ENCODE measurements around the gene FGD5.
A peak's percentile ranks its signal among the peaks of the same experiment; 100 is the strongest.

Gene FGD5

DNA sequence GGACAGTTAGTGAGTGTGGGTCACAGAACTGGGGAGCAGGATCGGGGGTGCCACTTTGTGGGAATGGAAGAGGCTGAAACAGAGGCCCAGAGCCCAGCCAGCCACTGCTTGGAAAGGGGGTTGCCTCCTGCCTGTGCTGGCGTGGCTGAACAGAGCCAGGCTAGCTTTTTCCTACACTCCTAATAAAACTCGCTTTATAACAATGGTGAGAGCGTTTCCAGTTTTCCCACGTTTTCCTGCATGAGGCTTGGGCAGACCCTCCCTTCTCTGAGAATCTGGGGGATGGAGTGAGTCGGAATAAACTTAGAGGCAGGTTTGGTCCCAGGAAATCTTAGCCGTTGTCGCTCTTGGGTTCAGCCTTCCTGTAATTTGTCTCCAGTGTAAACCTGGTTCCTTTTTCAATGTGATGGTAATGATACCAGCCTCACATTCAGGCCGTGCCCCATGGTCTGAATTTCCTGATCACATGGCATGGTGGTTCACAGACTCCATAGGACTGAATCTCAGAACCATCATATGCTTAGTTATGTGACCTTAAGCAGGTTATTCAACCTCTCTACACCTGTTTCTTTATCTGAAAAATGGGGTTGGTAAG, 6.5 kb upstream of the FGD5 start:
- no peak overlapping the region for H2BK5ac ChIP-seq (ENCODE audit: low read length)
- WGBS, 2 donors (ENCODE audit: extremely low coverage in 2 of 2, insufficient read length in 2 of 2, insufficient replicate concordance in 1 of 2) = no CpG with 5 or more reads among the region's 9 CpGs
- no peak overlapping the region for H3K4me2 ChIP-seq (ENCODE audit: insufficient read depth, low read length, poor library complexity, severe bottlenecking)
- H3K9me3 ChIP-seq (replicated peaks in 1 of 2; ENCODE audit: control insufficient read depth in 2 of 2, insufficient read depth in 1 of 2, low read depth in 1 of 2, low read length in 2 of 2) = no peaks in the 10 kb centered on the region
- no peaks in the 10 kb centered on the region for H3K36me3 ChIP-seq (replicated peaks in 1 of 2; ENCODE audit: control insufficient read depth in 2 of 2, insufficient read depth in 2 of 2, low read length in 2 of 2)
- no peak overlapping the region for H3K23ac ChIP-seq (ENCODE audit: low read depth, low read length, poor library complexity)
- no peak for DNase-seq (ENCODE audit: low spot score)
- H2BK120ac ChIP-seq (ENCODE audit: low read depth, low read length) = no peak overlapping the region
- H2BK12ac ChIP-seq (ENCODE audit: low read length) = no peak overlapping the region
- no peak overlapping the region for H3K14ac ChIP-seq (ENCODE audit: low read length)
- H3K4me1 ChIP-seq (ENCODE audit: control insufficient read depth in 2 of 2, insufficient read depth in 1 of 2, low read depth in 1 of 2, low read length in 2 of 2) = peaks cover 0 to 4% of the 10 kb centered on the region in 2 donors
- no peak overlapping the region for H4K91ac ChIP-seq (ENCODE audit: low read depth, low read length, poor library complexity)
- H2BK15ac ChIP-seq (ENCODE audit: low read length) = no peak overlapping the region
- H3K4me3 ChIP-seq (ENCODE audit: low read length in 2 of 2) = no peak overlapping the region
- no peak overlapping the region for H3K27ac ChIP-seq (replicated peaks; ENCODE audit: low read length)
- H2AFZ ChIP-seq (ENCODE audit: low read length) = no peak overlapping the region
- no peak overlapping the region for H3K4ac ChIP-seq (ENCODE audit: low read length)
- peaks cover 16 to 80% (median 40%) of the 10 kb centered on the region in 3 experiments for H3K27me3 ChIP-seq (ENCODE audit: control insufficient read depth in 3 of 3, insufficient read depth in 3 of 3, low read depth in 1 of 3, low read length in 3 of 3)
- H2AK5ac ChIP-seq (ENCODE audit: low read depth, low read length) = no peak overlapping the region
- no peaks in the 10 kb centered on the region for H3K79me1 ChIP-seq (ENCODE audit: low read depth, low read length)
- no peak overlapping the region for H3K9ac ChIP-seq (ENCODE audit: low read depth, low read length, poor library complexity)
- no peak overlapping the region for H4K8ac ChIP-seq (ENCODE audit: low read depth, low read length)
- H3K18ac ChIP-seq (ENCODE audit: low read length) = no peak overlapping the region

- Histone ChIP-seq H3K79me1 (ENCODE audit: low read depth, low read length) (no peaks in the 10 kb centered on the region), H3K27ac (replicated peaks; ENCODE audit: low read length) (no peak overlapping the region), H3K18ac (ENCODE audit: low read length) (no peak overlapping the region), H3K14ac (ENCODE audit: low read length) (no peak overlapping the region), H3K4ac (ENCODE audit: low read length) (no peak overlapping the region), H2AFZ (ENCODE audit: low read length) (no peak overlapping the region), H2BK120ac (ENCODE audit: low read depth, low read length) (no peak overlapping the region), H2BK12ac (ENCODE audit: low read length) (no peak overlapping the region), H2BK15ac (ENCODE audit: low read length) (no peak overlapping the region), H3K9ac (ENCODE audit: low read depth, low read length, poor library complexity) (no peak overlapping the region), H4K91ac (ENCODE audit: low read depth, low read length, poor library complexity) (no peak overlapping the region), H3K27me3 (ENCODE audit: control insufficient read depth in 3 of 3, insufficient read depth in 3 of 3, low read depth in 1 of 3, low read length in 3 of 3) (peaks cover 16 to 61% (median 30%) of the 10 kb centered on the region in 3 experiments), H4K8ac (ENCODE audit: low read depth, low read length) (no peak overlapping the region), H3K9me3 (replicated peaks in 1 of 2; ENCODE audit: control insufficient read depth in 2 of 2, insufficient read depth in 1 of 2, low read depth in 1 of 2, low read length in 2 of 2) (no peaks in the 10 kb centered on the region), H3K4me2 (ENCODE audit: insufficient read depth, low read length, poor library complexity, severe bottlenecking) (no peak overlapping the region), H3K36me3 (replicated peaks in 1 of 2; ENCODE audit: control insufficient read depth in 2 of 2, insufficient read depth in 2 of 2, low read length in 2 of 2) (no peaks in the 10 kb centered on the region), H3K4me1 (ENCODE audit: control insufficient read depth in 2 of 2, insufficient read depth in 1 of 2, low read depth in 1 of 2, low read length in 2 of 2) (peaks cover 0 to 4% of the 10 kb centered on the region in 2 donors), H2BK5ac (ENCODE audit: low read length) (no peak overlapping the region), H3K4me3 (ENCODE audit: low read length in 2 of 2) (no peak overlapping the region), H2AK5ac (ENCODE audit: low read depth, low read length) (no peak overlapping the region), H3K23ac (ENCODE audit: low read depth, low read length, poor library complexity) (no peak overlapping the region)
- WGBS, 2 donors (ENCODE audit: extremely low coverage in 2 of 2, insufficient read length in 2 of 2, insufficient replicate concordance in 1 of 2) = no CpG with 5 or more reads among the region's 4 CpGs
- no peak for DNase-seq (ENCODE audit: low spot score)
Measured at GRCh38 chr3:14814411-14814871, 4.3 kb upstream of the FGD5 start.

GRCh38 chr3:14816359-14816758, 2.4 kb upstream of the FGD5 start:
- Histone ChIP-seq H3K18ac (ENCODE audit: low read length) (no peak overlapping the region), H3K9me3 (replicated peaks in 1 of 2; ENCODE audit: control insufficient read depth in 2 of 2, insufficient read depth in 1 of 2, low read depth in 1 of 2, low read length in 2 of 2) (no peaks in the 10 kb centered on the region), H2AFZ (ENCODE audit: low read length) (no peak overlapping the region), H4K91ac (ENCODE audit: low read depth, low read length, poor library complexity) (no peak overlapping the region), H3K23ac (ENCODE audit: low read depth, low read length, poor library complexity) (no peak overlapping the region), H3K4me2 (ENCODE audit: insufficient read depth, low read length, poor library complexity, severe bottlenecking) (no peak overlapping the region), H2BK5ac (ENCODE audit: low read length) (no peak overlapping the region), H3K79me1 (ENCODE audit: low read depth, low read length) (no peaks in the 10 kb centered on the region), H2BK120ac (ENCODE audit: low read depth, low read length) (no peak overlapping the region), H2BK15ac (ENCODE audit: low read length) (no peak overlapping the region), H3K4me3 (ENCODE audit: low read length in 2 of 2) (no peak overlapping the region), H2AK5ac (ENCODE audit: low read depth, low read length) (no peak overlapping the region), H3K36me3 (replicated peaks in 1 of 2; ENCODE audit: control insufficient read depth in 2 of 2, insufficient read depth in 2 of 2, low read length in 2 of 2) (no peaks in the 10 kb centered on the region), H3K4ac (ENCODE audit: low read length) (no peak overlapping the region), H4K8ac (ENCODE audit: low read depth, low read length) (no peak overlapping the region), H3K14ac (ENCODE audit: low read length) (no peak overlapping the region), H2BK12ac (ENCODE audit: low read length) (no peak overlapping the region), H3K9ac (ENCODE audit: low read depth, low read length, poor library complexity) (no peak overlapping the region), H3K27ac (replicated peaks; ENCODE audit: low read length) (no peak overlapping the region), H3K4me1 (ENCODE audit: control insufficient read depth in 2 of 2, insufficient read depth in 1 of 2, low read depth in 1 of 2, low read length in 2 of 2) (no peaks in the 10 kb centered on the region), H3K27me3 (ENCODE audit: control insufficient read depth in 3 of 3, insufficient read depth in 3 of 3, low read depth in 1 of 3, low read length in 3 of 3) (peaks cover 2 to 48% (median 12%) of the 10 kb centered on the region in 3 experiments)
- no CpG with 5 or more reads among the region's 3 CpGs for WGBS, 2 donors (ENCODE audit: extremely low coverage in 2 of 2, insufficient read length in 2 of 2, insufficient replicate concordance in 1 of 2)
- DNase-seq (ENCODE audit: low spot score) = no peak

- H3K14ac ChIP-seq (ENCODE audit: low read length) = no peak overlapping the region
- H2BK15ac ChIP-seq (ENCODE audit: low read length) = no peak overlapping the region
- no peak for DNase-seq (ENCODE audit: low spot score)
- no CpG with 5 or more reads among the region's 10 CpGs for WGBS, 2 donors (ENCODE audit: extremely low coverage in 2 of 2, insufficient read length in 2 of 2, insufficient replicate concordance in 1 of 2)
- H4K91ac ChIP-seq (ENCODE audit: low read depth, low read length, poor library complexity) = no peak overlapping the region
- H2BK5ac ChIP-seq (ENCODE audit: low read length) = no peak overlapping the region
- no peaks in the 10 kb centered on the region for H3K79me1 ChIP-seq (ENCODE audit: low read depth, low read length)
- no peak overlapping the region for H2BK120ac ChIP-seq (ENCODE audit: low read depth, low read length)
- H3K23ac ChIP-seq (ENCODE audit: low read depth, low read length, poor library complexity) = peak overlapping the region; percentile 61
- no peak overlapping the region for H3K27ac ChIP-seq (replicated peaks; ENCODE audit: low read length)
- H3K27me3 ChIP-seq (ENCODE audit: control insufficient read depth in 3 of 3, insufficient read depth in 3 of 3, low read depth in 1 of 3, low read length in 3 of 3) = peaks cover 0 to 42% (median 2%) of the 10 kb centered on the region in 3 experiments
- peaks cover 0 to 4% of the 10 kb centered on the region in 2 donors for H3K4me1 ChIP-seq (ENCODE audit: control insufficient read depth in 2 of 2, insufficient read depth in 1 of 2, low read depth in 1 of 2, low read length in 2 of 2)
- H3K18ac ChIP-seq (ENCODE audit: low read length) = peak overlapping the region; percentile 44
- H3K4ac ChIP-seq (ENCODE audit: low read length) = no peak overlapping the region
- H2AK5ac ChIP-seq (ENCODE audit: low read depth, low read length) = no peak overlapping the region
- no peak overlapping the region for H3K4me3 ChIP-seq (ENCODE audit: low read length in 2 of 2)
- H3K9ac ChIP-seq (ENCODE audit: low read depth, low read length, poor library complexity) = no peak overlapping the region
- H3K4me2 ChIP-seq (ENCODE audit: insufficient read depth, low read length, poor library complexity, severe bottlenecking) = no peak overlapping the region
- H2AFZ ChIP-seq (ENCODE audit: low read length) = no peak overlapping the region
- H4K8ac ChIP-seq (ENCODE audit: low read depth, low read length) = no peak overlapping the region
- no peak overlapping the region for H2BK12ac ChIP-seq (ENCODE audit: low read length)
- H3K36me3 ChIP-seq (replicated peaks in 1 of 2; ENCODE audit: control insufficient read depth in 2 of 2, insufficient read depth in 2 of 2, low read length in 2 of 2) = no peaks in the 10 kb centered on the region
- no peaks in the 10 kb centered on the region for H3K9me3 ChIP-seq (replicated peaks in 1 of 2; ENCODE audit: control insufficient read depth in 2 of 2, insufficient read depth in 1 of 2, low read depth in 1 of 2, low read length in 2 of 2)
Measured at GRCh38 chr3:14819671-14820070, 909 bp downstream of the FGD5 start.

Data from neuronal stem cell (in vitro differentiated cells).